ENCODE data around the gene DNASE1L1. TPM values are rescaled to one million over a fixed set of nuclear protein-coding genes. Genes with fewer than 3 reads are reported as not detected.

Gene DNASE1L1
- total and polyA plus RNA-seq, 2 of the 13 experiments (the other 11 are each of a cell fraction or from before 2014, with no cell fraction given): 4.7 to 12.3 TPM

GRCh38 chrX:154397888-154398667, 11.0 kb downstream of the DNASE1L1 start, which contains the start of gene RPL10 (continued):
- TF ChIP-seq USF2 (IDR thresholded peaks at IDR 0.05; ENCODE audit: low read depth, low read length) (no peak), USF2 (CRISPR knock-in tag; IDR thresholded peaks at IDR 0.05; ENCODE audit: borderline replicate concordance) (peak; percentile 59; the same call in 1 of the 2 replicates), ZNF678 (CRISPR knock-in tag; IDR thresholded peaks at IDR 0.05) (no peak), POGK (CRISPR knock-in tag; conservative IDR thresholded peaks at IDR 0.05) (no peak), REPIN1 (CRISPR knock-in tag; IDR thresholded peaks at IDR 0.05; ENCODE audit: borderline replicate concordance, low read depth) (no peak), JUNB (CRISPR knock-in tag; IDR thresholded peaks at IDR 0.05; ENCODE audit: borderline replicate concordance) (no peak), GATAD2A (CRISPR knock-in tag; IDR thresholded peaks at IDR 0.05) (no peak; the same call in 1 of the 2 replicates), HNRNPH1 (optimal IDR thresholded peaks at IDR 0.05; ENCODE audit: low read depth, low read length) (no peak), NFATC3 (CRISPR knock-in tag; IDR thresholded peaks at IDR 0.05) (no peak), TAF15 (IDR thresholded peaks at IDR 0.05; ENCODE audit: low read depth, low read length, poor library complexity, severe bottlenecking) (no peak), ZNF564 (CRISPR knock-in tag; IDR thresholded peaks at IDR 0.05) (no peak; the same call in 1 of the 2 replicates), FOXC1 (CRISPR knock-in tag; IDR thresholded peaks at IDR 0.05; ENCODE audit: borderline replicate concordance) (no peak), GFI1 (CRISPR knock-in tag; IDR thresholded peaks at IDR 0.05; ENCODE audit: borderline replicate concordance) (no peak)
- TF ChIP-seq, protein P1, sequence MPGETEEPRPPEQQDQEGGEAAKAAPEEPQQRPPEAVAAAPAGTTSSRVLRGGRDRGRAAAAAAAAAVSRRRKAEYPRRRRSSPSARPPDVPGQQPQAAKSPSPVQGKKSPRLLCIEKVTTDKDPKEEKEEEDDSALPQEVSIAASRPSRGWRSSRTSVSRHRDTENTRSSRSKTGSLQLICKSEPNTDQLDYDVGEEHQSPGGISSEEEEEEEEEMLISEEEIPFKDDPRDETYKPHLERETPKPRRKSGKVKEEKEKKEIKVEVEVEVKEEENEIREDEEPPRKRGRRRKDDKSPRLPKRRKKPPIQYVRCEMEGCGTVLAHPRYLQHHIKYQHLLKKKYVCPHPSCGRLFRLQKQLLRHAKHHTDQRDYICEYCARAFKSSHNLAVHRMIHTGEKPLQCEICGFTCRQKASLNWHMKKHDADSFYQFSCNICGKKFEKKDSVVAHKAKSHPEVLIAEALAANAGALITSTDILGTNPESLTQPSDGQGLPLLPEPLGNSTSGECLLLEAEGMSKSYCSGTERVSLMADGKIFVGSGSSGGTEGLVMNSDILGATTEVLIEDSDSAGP (CRISPR knock-in tag; IDR thresholded peaks at IDR 0.05; ENCODE audit: borderline replicate concordance): peak; percentile 74; the same call in 1 of the 2 replicates
- TF ChIP-seq, protein P2, sequence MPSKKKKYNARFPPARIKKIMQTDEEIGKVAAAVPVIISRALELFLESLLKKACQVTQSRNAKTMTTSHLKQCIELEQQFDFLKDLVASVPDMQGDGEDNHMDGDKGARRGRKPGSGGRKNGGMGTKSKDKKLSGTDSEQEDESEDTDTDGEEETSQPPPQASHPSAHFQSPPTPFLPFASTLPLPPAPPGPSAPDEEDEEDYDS (CRISPR knock-in tag; IDR thresholded peaks at IDR 0.05): peak; percentile 98
- TF ChIP-seq, protein P3, sequence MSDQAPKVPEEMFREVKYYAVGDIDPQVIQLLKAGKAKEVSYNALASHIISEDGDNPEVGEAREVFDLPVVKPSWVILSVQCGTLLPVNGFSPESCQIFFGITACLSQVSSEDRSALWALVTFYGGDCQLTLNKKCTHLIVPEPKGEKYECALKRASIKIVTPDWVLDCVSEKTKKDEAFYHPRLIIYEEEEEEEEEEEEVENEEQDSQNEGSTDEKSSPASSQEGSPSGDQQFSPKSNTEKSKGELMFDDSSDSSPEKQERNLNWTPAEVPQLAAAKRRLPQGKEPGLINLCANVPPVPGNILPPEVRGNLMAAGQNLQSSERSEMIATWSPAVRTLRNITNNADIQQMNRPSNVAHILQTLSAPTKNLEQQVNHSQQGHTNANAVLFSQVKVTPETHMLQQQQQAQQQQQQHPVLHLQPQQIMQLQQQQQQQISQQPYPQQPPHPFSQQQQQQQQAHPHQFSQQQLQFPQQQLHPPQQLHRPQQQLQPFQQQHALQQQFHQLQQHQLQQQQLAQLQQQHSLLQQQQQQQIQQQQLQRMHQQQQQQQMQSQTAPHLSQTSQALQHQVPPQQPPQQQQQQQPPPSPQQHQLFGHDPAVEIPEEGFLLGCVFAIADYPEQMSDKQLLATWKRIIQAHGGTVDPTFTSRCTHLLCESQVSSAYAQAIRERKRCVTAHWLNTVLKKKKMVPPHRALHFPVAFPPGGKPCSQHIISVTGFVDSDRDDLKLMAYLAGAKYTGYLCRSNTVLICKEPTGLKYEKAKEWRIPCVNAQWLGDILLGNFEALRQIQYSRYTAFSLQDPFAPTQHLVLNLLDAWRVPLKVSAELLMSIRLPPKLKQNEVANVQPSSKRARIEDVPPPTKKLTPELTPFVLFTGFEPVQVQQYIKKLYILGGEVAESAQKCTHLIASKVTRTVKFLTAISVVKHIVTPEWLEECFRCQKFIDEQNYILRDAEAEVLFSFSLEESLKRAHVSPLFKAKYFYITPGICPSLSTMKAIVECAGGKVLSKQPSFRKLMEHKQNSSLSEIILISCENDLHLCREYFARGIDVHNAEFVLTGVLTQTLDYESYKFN (CRISPR knock-in tag; conservative IDR thresholded peaks at IDR 0.05): no peak
- TF ChIP-seq, protein P4, sequence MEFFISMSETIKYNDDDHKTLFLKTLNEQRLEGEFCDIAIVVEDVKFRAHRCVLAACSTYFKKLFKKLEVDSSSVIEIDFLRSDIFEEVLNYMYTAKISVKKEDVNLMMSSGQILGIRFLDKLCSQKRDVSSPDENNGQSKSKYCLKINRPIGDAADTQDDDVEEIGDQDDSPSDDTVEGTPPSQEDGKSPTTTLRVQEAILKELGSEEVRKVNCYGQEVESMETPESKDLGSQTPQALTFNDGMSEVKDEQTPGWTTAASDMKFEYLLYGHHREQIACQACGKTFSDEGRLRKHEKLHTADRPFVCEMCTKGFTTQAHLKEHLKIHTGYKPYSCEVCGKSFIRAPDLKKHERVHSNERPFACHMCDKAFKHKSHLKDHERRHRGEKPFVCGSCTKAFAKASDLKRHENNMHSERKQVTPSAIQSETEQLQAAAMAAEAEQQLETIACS (CRISPR knock-in tag; IDR thresholded peaks at IDR 0.05): peak; percentile 9; the same call in 1 of the 2 replicates

Data from HepG2 (cell line).